Stimulated activated CD4-positive, alpha-beta T cell treated with anti-CD3 and anti-CD28 coated beads, Interleukin-15, amount 100 ng/mL, for 24 hours (primary cell): ENCODE results near the gene GLYATL1.

ENCODE experiments used
- DNase-seq: peaks from one replicate; pipeline ENCODE4 v3.0.0-alpha.2; 2020

GLYATL1 gene, protein sequence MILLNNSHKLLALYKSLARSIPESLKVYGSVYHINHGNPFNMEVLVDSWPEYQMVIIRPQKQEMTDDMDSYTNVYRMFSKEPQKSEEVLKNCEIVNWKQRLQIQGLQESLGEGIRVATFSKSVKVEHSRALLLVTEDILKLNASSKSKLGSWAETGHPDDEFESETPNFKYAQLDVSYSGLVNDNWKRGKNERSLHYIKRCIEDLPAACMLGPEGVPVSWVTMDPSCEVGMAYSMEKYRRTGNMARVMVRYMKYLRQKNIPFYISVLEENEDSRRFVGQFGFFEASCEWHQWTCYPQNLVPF

GRCh38 chr11:58939277-58939676, at the start of gene GLYATL1:
Gene GLYATL1 (plus strand): TSS chr11:58939488. CDS start chr11:58947088, 7,600 bp downstream.
- no peak for DNase-seq

DNA sequence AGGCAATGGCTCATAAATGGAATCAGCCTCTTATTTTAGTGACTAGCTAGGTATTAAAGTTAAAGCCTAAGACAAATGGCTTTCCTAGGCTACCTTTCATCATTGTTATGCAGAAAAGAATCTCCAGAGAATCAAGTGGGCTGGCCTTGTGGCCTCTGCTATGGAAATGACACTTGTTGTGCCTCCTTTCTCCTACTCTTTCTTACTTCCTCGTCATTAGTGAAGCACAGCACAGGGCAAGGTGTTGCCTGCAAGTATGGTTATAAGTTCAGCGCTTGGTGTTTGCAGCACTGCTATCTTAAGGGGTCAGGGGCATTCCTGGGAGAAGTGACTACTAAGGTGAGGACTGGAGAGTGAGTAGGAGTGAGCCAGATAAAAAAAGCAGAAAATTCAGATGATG, 45.4 kb upstream of the GLYATL1 start:
- no peak for DNase-seq

DNA sequence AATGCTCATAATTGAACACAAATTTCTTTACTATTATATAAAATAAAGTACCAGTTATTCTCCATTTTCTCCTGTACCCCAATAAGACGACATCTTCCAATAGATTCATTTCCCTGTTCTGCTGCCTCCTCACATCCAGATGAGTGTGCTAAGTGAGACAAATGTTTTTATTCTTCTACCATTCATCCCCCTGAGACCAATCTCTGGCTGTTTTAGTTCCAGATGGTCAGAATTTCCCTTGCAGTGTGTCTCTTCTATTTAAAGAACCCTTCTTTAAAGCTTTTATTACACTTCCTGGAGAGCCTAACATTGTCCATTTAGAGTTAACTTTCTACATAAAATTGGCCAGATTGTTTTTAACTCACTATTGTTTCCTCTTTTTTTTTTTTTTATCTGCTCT, 41.2 kb upstream of the GLYATL1 start:
- no peak for DNase-seq

- peak; percentile 66 for DNase-seq
Measured at GRCh38 chr11:58900479-58901420, 38.5 kb upstream of the GLYATL1 start.

GRCh38 chr11:58902881-58903280, 36.4 kb upstream of the GLYATL1 start:
- no peak for DNase-seq

DNA sequence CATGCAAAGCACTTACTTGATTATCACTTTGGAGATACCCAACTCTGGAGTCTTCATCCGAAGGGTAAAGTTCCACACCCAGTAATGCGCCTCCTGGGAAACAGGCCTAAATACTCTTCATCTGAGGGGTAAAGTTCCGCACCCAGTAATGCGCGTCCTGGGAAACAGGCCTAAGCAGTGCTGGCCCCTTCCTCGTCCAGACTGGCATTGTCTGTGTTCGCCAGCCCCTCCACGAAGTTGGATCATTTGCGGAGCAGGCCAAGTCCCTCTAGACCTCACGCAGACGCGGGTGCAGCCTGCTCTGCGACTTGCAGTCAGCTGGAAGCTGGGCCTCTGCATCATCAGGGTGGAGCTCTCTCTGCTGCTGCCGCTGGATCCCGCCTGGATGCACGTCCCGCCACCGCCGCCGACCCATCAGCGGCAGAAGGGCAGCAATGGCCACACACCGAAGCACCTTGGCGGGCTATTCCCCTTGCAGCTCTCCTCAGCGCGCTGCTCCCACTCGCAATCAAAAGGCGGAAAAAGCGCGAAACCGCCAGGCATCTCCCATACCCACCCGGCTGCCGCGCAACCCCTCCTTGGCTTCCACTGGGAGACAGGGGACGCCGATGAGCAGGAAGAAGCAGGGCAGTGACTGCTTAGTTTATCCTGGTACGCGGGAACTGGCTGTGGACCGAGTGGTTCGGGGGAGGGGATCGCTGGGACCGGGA, 34.1 kb upstream of the GLYATL1 start:
- DNase-seq: peak; percentile 3

- DNase-seq: peak; percentile 6
Measured at GRCh38 chr11:58905721-58906547, 33.4 kb upstream of the GLYATL1 start.

GRCh38 chr11:58907780-58908179, 31.5 kb upstream of the GLYATL1 start:
- DNase-seq: no peak

DNA sequence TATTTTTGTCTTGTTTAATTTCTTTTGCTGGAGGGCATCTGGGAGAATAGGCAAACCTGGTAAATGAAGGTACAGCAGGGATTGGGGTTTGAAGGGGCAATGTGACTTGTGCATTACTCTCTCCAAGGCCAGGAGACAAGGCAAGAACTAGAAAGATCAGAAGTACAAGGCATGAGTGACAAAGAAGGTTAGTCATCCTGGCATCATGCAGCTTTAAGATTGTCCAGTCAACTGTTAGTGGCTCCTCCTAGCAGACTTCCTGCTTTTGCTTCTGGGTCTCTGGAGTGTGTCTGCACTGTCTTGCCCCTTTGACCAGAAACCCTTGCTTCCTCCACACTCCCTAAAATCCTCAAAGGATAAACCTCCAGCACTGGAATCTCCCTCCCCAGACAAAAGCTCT, 27.2 kb upstream of the GLYATL1 start:
- DNase-seq: no peak

- DNase-seq: no peak
Measured at GRCh38 chr11:58913685-58914084, 25.6 kb upstream of the GLYATL1 start.

GRCh38 chr11:58914821-58915543, 24.3 kb upstream of the GLYATL1 start:
- DNase-seq: no peak

GRCh38 chr11:58916637-58917036, 22.7 kb upstream of the GLYATL1 start:
- no peak for DNase-seq

DNA sequence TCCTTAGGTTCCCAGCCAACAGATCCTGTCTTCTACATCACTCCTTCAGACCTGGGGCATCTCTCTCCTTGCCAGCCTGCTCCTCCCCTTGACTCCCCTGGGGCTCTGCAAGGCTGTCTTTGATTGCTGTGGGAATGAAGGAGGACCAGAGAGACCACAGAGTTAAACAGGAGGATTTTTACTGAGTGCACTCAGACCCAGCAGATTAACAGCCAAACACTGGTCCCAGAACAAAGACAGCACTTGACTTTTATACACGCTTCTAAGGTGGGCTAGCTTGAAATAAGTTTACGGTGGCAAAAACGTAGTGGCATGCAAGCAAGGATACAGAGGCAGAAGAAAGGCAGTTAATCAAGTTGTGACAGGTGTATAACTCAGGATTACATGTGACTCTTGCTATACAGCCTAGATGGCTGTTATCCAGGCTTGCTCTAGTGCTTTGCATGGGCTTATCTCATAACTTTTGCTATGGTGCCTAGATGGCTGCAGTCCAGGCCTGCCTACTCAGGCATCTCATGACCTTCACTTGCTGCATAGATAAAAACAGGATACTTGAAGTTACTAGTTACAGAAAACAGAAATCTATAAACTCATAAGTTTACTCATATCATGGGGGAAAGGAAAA, 22.0 kb upstream of the GLYATL1 start:
- no peak for DNase-seq

DNA sequence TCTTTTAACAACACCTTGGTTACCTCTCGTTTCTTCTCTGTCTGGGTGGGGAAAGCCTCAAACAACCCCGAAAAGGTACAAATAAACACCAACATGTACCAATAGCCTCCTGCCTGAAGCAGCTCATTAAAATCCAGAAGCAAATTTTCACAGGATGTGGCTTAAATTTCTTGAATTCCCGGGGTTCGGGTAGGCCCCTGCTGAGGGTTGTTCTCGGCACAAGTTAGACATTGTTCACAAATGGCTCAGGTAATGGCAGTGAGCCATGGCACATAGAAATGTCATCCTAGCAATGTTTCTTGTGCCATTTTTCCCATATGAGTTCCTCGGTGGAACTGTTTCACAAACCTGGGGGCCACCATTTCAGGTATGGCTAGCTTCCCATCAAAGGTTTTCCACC, 19.7 kb upstream of the GLYATL1 start:
- DNase-seq: no peak

- no peak for DNase-seq
Measured at GRCh38 chr11:58919980-58920379, 19.3 kb upstream of the GLYATL1 start.

GRCh38 chr11:58921778-58922390, 17.4 kb upstream of the GLYATL1 start:
- DNase-seq: no peak

- no peak for DNase-seq
Measured at GRCh38 chr11:58922479-58922878, 16.8 kb upstream of the GLYATL1 start.

GRCh38 chr11:58923300-58923788, 15.9 kb upstream of the GLYATL1 start:
- peak; percentile 15 for DNase-seq

GRCh38 chr11:58924230-58924629, 15.1 kb upstream of the GLYATL1 start:
- no peak for DNase-seq

- DNase-seq: no peak
Measured at GRCh38 chr11:58926251-58926650, 13.0 kb upstream of the GLYATL1 start.

DNA sequence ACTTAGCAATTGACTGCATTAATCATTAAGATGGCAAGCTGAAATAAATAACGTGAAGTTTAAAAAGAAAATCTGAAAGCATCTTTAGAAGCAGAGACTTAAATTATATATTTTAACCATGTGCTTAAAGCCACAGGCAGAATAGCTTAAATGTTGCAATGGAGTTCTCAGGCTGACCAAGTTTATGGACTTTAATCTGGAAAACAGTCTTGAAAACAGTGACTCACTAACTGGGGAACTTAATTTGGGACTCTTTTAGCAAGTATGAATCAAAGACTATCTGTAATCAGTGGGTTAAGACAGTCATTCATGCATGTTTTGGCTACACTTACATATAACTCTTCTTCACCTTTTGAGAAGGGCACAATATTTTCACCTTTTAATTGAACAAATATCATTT, 12.6 kb upstream of the GLYATL1 start:
- DNase-seq: no peak
